PFSK-1 (cell line): ENCODE data around the gene PANX2.

Experiments
- FOXP2 ChIP-seq: optimal IDR thresholded peaks from 2 replicates; pipeline ENCODE3; 2011; ENCODE audit warnings: borderline replicate concordance, control low read depth, inconsistent platforms; ENCODE audit not compliant: insufficient read depth; ENCODE audit errors: extremely low read length, extremely low read depth
- POLR2AphosphoS5 ChIP-seq: IDR thresholded peaks from 2 replicates; pipeline ENCODE4 v1.6.1; 2012; ENCODE audit warnings: low read depth, mild to moderate bottlenecking, control low read depth, low read length, moderate library complexity
- REST ChIP-seq, 2 experiments: IDR thresholded peaks; 2 replicates each; pipeline versions ENCODE4 v1.6.1 to v1.8.0; 2011 to 2012; ENCODE audit warnings: low read depth in 2 of 2, low read length in 2 of 2, control low read depth in 1 of 2, inconsistent platforms in 1 of 2, mild to moderate bottlenecking in 1 of 2, moderate library complexity in 1 of 2; ENCODE audit not compliant: insufficient read depth in 1 of 2
- SIN3A ChIP-seq: IDR thresholded peaks from 2 replicates; pipeline ENCODE4 v1.6.1; 2012; ENCODE audit warnings: mild to moderate bottlenecking, low read length, moderate library complexity, borderline replicate concordance; ENCODE audit not compliant: insufficient read depth
- TAF1 ChIP-seq: IDR thresholded peaks from 2 replicates; pipeline ENCODE4 v1.6.1; 2012; ENCODE audit warnings: low read length, control low read depth, borderline replicate concordance; ENCODE audit not compliant: insufficient read depth

- TF ChIP-seq TAF1 (no peak), POLR2AphosphoS5 (no peak), REST (IDR thresholded peaks at IDR 0.05; ENCODE audit: insufficient read depth in 1 of 2, low read depth in 2 of 2, low read length in 2 of 2) (no peak), SIN3A (no peak), FOXP2 (no peak)
Observed at GRCh38 chr22:50151571-50152537, 18.7 kb upstream of the PANX2 start.
